HepG2 (cell line): ENCODE measurements around the gene NEURL4. TPM values are rescaled to one million over a fixed set of nuclear protein-coding genes. Genes with fewer than 3 reads are reported as not detected.

Experiments
- BORCS8-MEF2B ChIP-seq: sonication (generic); formaldehyde crosslinking; IDR thresholded peaks from 2 replicates; pipeline ENCODE4 v1.8.0; 2022; ENCODE audit warnings: mild to moderate bottlenecking, missing genetic modification reagents
- HDAC1 ChIP-seq: sonication (generic); formaldehyde crosslinking; IDR thresholded peaks from 2 replicates; pipeline ENCODE4 v1.5.1; 2020; ENCODE audit warnings: mild to moderate bottlenecking, missing genetic modification reagents
- HMG20A ChIP-seq: IDR thresholded peaks from 2 replicates; pipeline ENCODE4 v1.6.1; 2016; ENCODE audit warnings: borderline replicate concordance
- MYPOP ChIP-seq: sonication (generic); formaldehyde crosslinking; IDR thresholded peaks from 2 replicates; pipeline ENCODE4 v1.8.1; 2023; ENCODE audit warnings: mild to moderate bottlenecking, moderate library complexity, missing genetic modification reagents
- NCOA2 ChIP-seq: sonication (generic); formaldehyde crosslinking; IDR thresholded peaks from 2 replicates; pipeline ENCODE4 v1.8.0; 2022; ENCODE audit warnings: inconsistent platforms
- SOX6 ChIP-seq, 2 experiments: fragments of 450-650 bp in 1 of 2; sonication (generic) in 1 of 2; formaldehyde crosslinking in 1 of 2; IDR thresholded peaks; 2 replicates each; pipeline versions ENCODE4 v1.4.0 to v1.6.1; 2017 to 2020; ENCODE audit warnings: antibody characterized with exemption in 1 of 2, mild to moderate bottlenecking in 1 of 2, missing genetic modification reagents in 1 of 2
- TRIM24 ChIP-seq: sonication (generic); formaldehyde crosslinking; IDR thresholded peaks from 2 replicates; pipeline ENCODE4 v1.8.0; 2022; ENCODE audit warnings: mild to moderate bottlenecking, missing genetic modification reagents
- UBTF ChIP-seq: sonication (generic); formaldehyde crosslinking; IDR thresholded peaks from 2 replicates; pipeline ENCODE4 v1.4.0; 2020; ENCODE audit warnings: mild to moderate bottlenecking, missing genetic modification reagents
- ZBTB37 ChIP-seq: sonication (generic); formaldehyde crosslinking; IDR thresholded peaks from 2 replicates; pipeline ENCODE4 v1.4.0; 2020; ENCODE audit warnings: mild to moderate bottlenecking, missing genetic modification reagents
- ZFP36L2 ChIP-seq: sonication (generic); formaldehyde crosslinking; IDR thresholded peaks from 2 replicates; pipeline ENCODE4 v1.4.0; 2020; ENCODE audit warnings: missing genetic modification reagents
- ZFP41 ChIP-seq: sonication (generic); formaldehyde crosslinking; IDR thresholded peaks from 2 replicates; pipeline ENCODE4 v1.4.0; 2020; ENCODE audit warnings: mild to moderate bottlenecking, missing genetic modification reagents, borderline replicate concordance
- ZNF441 ChIP-seq: sonication (generic); formaldehyde crosslinking; IDR thresholded peaks from 2 replicates; pipeline ENCODE4 v1.7.0; 2021; ENCODE audit warnings: missing genetic modification reagents, borderline replicate concordance
- ZNF496 ChIP-seq: sonication (generic); formaldehyde crosslinking; IDR thresholded peaks from 2 replicates; pipeline ENCODE4 v1.8.1; 2023; ENCODE audit warnings: mild to moderate bottlenecking, moderate library complexity, missing genetic modification reagents; ENCODE audit not compliant: insufficient replicate concordance
- ZNF607 ChIP-seq: sonication (generic); formaldehyde crosslinking; IDR thresholded peaks from 2 replicates; pipeline ENCODE4 v1.5.1; 2020; ENCODE audit warnings: missing genetic modification reagents, mild to moderate bottlenecking, borderline replicate concordance
- ZNF740 ChIP-seq: sonication (generic); formaldehyde crosslinking; IDR thresholded peaks from 2 replicates; pipeline ENCODE4 v1.4.0; 2020; ENCODE audit warnings: missing genetic modification reagents
- ZNF768 ChIP-seq: sonication (generic); formaldehyde crosslinking; IDR thresholded peaks from 2 replicates; pipeline ENCODE4 v1.4.0; 2020; ENCODE audit warnings: missing genetic modification reagents
- polyA plus RNA-seq, 8 experiments: library from polyadenylated mRNA; depleted of rRNA in 3 of 8; stranded (reverse) in 7 of 8; unstranded in 1 of 8; fragments of >200 nt; fragmentation: Illumina TruSeq in 4 of 8; extraction: Trizol in 4 of 8; gene quantifications; 2 replicates each; pipeline versions ENCODE4 v1.2.1 to v1.2.3, GENCODE V29; 2011 to 2016; ENCODE audit warnings: low read depth in 4 of 8, missing spikeins in 1 of 8, mixed read lengths in 1 of 8; ENCODE audit not compliant: insufficient read depth in 1 of 8
- total RNA-seq, 5 experiments: library from RNA; depleted of rRNA; stranded (reverse); fragments of >200 nt; fragmentation: Illumina TruSeq; extraction: Trizol; gene quantifications; 2 replicates each; pipeline ENCODE4 v1.2.3, GENCODE V29; 2016; ENCODE audit warnings: low read depth in 1 of 5
- TF ChIP-seq, protein P1 (sequence below): sonication (generic); formaldehyde crosslinking; IDR thresholded peaks from 2 replicates; pipeline ENCODE4 v1.5.0; 2020; ENCODE audit warnings: mild to moderate bottlenecking, missing genetic modification reagents

Gene NEURL4
- total and polyA plus RNA-seq, 2 of the 13 experiments (the other 11 are each of a cell fraction or from before 2014, with no cell fraction given): 14.8 to 15.7 TPM

GRCh38 chr17:7307686-7308624 lies 21.2 kb downstream of the NEURL4 start (continued):
- TF ChIP-seq, protein P1, sequence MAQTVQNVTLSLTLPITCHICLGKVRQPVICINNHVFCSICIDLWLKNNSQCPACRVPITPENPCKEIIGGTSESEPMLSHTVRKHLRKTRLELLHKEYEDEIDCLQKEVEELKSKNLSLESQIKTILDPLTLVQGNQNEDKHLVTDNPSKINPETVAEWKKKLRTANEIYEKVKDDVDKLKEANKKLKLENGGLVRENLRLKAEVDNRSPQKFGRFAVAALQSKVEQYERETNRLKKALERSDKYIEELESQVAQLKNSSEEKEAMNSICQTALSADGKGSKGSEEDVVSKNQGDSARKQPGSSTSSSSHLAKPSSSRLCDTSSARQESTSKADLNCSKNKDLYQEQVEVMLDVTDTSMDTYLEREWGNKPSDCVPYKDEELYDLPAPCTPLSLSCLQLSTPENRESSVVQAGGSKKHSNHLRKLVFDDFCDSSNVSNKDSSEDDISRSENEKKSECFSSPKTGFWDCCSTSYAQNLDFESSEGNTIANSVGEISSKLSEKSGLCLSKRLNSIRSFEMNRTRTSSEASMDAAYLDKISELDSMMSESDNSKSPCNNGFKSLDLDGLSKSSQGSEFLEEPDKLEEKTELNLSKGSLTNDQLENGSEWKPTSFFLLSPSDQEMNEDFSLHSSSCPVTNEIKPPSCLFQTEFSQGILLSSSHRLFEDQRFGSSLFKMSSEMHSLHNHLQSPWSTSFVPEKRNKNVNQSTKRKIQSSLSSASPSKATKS: no peak
- TF ChIP-seq ZNF768 (CRISPR knock-in tag) (peak; percentile 47; the same call in 1 of the 2 replicates), ZNF607 (CRISPR knock-in tag) (no peak), ZFP41 (CRISPR knock-in tag) (no peak), ZBTB37 (CRISPR knock-in tag) (no peak), HMG20A (no peak), ZNF740 (CRISPR knock-in tag) (0 out of 2 replicates have a peak, but pooled peaks have one; percentile 52), NCOA2 (CRISPR knock-in tag) (0 out of 2 replicates have a peak, but pooled peaks have one; percentile 9), MYPOP (CRISPR knock-in tag) (peak; percentile 62; the same call in 1 of the 2 replicates), HDAC1 (peak; percentile 47; the same call in 1 of the 2 replicates), UBTF (CRISPR knock-in tag) (peak; percentile 28; the same call in 1 of the 2 replicates), ZFP36L2 (no peak), ZNF441 (CRISPR knock-in tag) (peak; percentile 65), BORCS8-MEF2B (CRISPR knock-in tag) (peak; percentile 30; the same call in 1 of the 2 replicates), SOX6 (IDR thresholded peaks at IDR 0.05) (no peak), SOX6 (CRISPR knock-in tag; IDR thresholded peaks at IDR 0.05) (no peak), ZNF496 (CRISPR knock-in tag) (no peak), TRIM24 (CRISPR knock-in tag) (no peak)
